Chondrocyte (in vitro differentiated cells): ENCODE measurements around the gene FURIN. TPM values are rescaled to one million over a fixed set of nuclear protein-coding genes. Genes with fewer than 3 reads are reported as not detected.
A peak's percentile ranks its signal among the peaks of the same experiment; 100 is the strongest.
"Not testable (repeated sequence)": the region's sequence is repeated elsewhere in the genome, so short reads cannot be mapped to it uniquely, and the experiment has no call there.

ENCODE experiments used
- DNase-seq: peaks from one replicate; pipeline ENCODE4 v3.0.0; 2021; ENCODE audit warnings: mixed read lengths, low spot score
- H3K27ac Mint-ChIP-seq: one replicate; pipeline ENCODE4 v1.8.0; 2021; ENCODE audit warnings: mild to moderate bottlenecking, moderate library complexity, mixed read lengths; ENCODE audit not compliant: unreplicated experiment
- H3K27me3 Mint-ChIP-seq: 2 replicates; pipeline ENCODE4 v1.8.0; 2021; ENCODE audit warnings: low read depth, mixed read lengths
- H3K36me3 Mint-ChIP-seq: 2 replicates; pipeline ENCODE4 v1.8.0; 2021; ENCODE audit warnings: low read depth, mixed read lengths
- H3K4me1 Mint-ChIP-seq: 2 replicates; pipeline ENCODE4 v1.8.0; 2021; ENCODE audit warnings: low read depth, mild to moderate bottlenecking, mixed read lengths
- H3K4me3 Mint-ChIP-seq: one replicate; pipeline ENCODE4 v1.8.0; 2021; ENCODE audit warnings: mild to moderate bottlenecking, moderate library complexity, mixed read lengths; ENCODE audit not compliant: unreplicated experiment
- H3K9me3 Mint-ChIP-seq: 2 replicates; pipeline ENCODE4 v1.8.0; 2021; ENCODE audit warnings: low read depth, mixed read lengths
- CTCF ChIP-seq: fragments of 200-600 bp; sonication (generic); IDR thresholded peaks from 2 replicates; pipeline ENCODE4 v1.5.0; 2021; ENCODE audit warnings: antibody characterized with exemption, mild to moderate bottlenecking, moderate library complexity
- total RNA-seq: library from RNA; stranded (reverse); gene quantifications from 3 replicates; pipeline ENCODE4 v1.2.1, GENCODE V29; 2021

FURIN gene
- total RNA-seq, 1 donor from 2014 or later, result 66.2 TPM

- peak; percentile 29 for TF ChIP-seq CTCF
- Mint-ChIP-seq H3K9me3 (no peaks in the 10 kb centered on the region), H3K36me3 (no peaks in the 10 kb centered on the region), H3K4me1 (no peaks in the 10 kb centered on the region), H3K27me3 (no peaks in the 10 kb centered on the region), H3K4me3 (no peak overlapping the region), H3K27ac (no peak overlapping the region)
- peak; percentile 92 for DNase-seq
Observed at GRCh38 chr15:90893175-90894090, 25.0 kb downstream of the FURIN start.

GRCh38 chr15:90895571-90896117 lies 27.3 kb downstream of the FURIN start:
- peak; percentile 62 for DNase-seq
- TF ChIP-seq CTCF, result peak; percentile 43
- no peaks in the 10 kb centered on the region for H3K9me3 Mint-ChIP-seq
- H3K27ac Mint-ChIP-seq, result no peak overlapping the region
- H3K36me3 Mint-ChIP-seq, result no peaks in the 10 kb centered on the region
- no peaks in the 10 kb centered on the region for H3K27me3 Mint-ChIP-seq
- H3K4me3 Mint-ChIP-seq, result no peak overlapping the region
- H3K4me1 Mint-ChIP-seq, result no peaks in the 10 kb centered on the region

- not testable (repeated sequence) for H3K27me3 Mint-ChIP-seq, H3K9me3 Mint-ChIP-seq, H3K4me3 Mint-ChIP-seq, H3K27ac Mint-ChIP-seq, H3K36me3 Mint-ChIP-seq, DNase-seq
- peaks cover 12% of the 10 kb centered on the region for H3K4me1 Mint-ChIP-seq
Observed at GRCh38 chr15:90897131-90897655, 28.8 kb downstream of the FURIN start.

- H3K36me3 Mint-ChIP-seq, result peaks cover 12% of the 10 kb centered on the region
- peak overlapping the region; percentile 79 for H3K4me3 Mint-ChIP-seq
- no peaks in the 10 kb centered on the region for H3K9me3 Mint-ChIP-seq
- no peak for DNase-seq
- peak overlapping the region; percentile 93 for H3K27ac Mint-ChIP-seq
- H3K4me1 Mint-ChIP-seq, result peaks cover 20% of the 10 kb centered on the region
- no peak for TF ChIP-seq CTCF
- H3K27me3 Mint-ChIP-seq, result no peaks in the 10 kb centered on the region
Observed at GRCh38 chr15:90901175-90902039, 33.0 kb downstream of the FURIN start.

GRCh38 chr15:90902040-90902839 lies 33.9 kb downstream of the FURIN start:
- no peak for DNase-seq
- peak overlapping the region; percentile 79 for H3K4me3 Mint-ChIP-seq
- TF ChIP-seq CTCF, result peak; percentile 89
- H3K9me3 Mint-ChIP-seq, result no peaks in the 10 kb centered on the region
- H3K27ac Mint-ChIP-seq, result peak overlapping the region; percentile 93
- peaks cover 20% of the 10 kb centered on the region for H3K4me1 Mint-ChIP-seq
- H3K36me3 Mint-ChIP-seq, result peaks cover 16% of the 10 kb centered on the region
- no peaks in the 10 kb centered on the region for H3K27me3 Mint-ChIP-seq
